ENCODE measurements around the gene NLRC5.

GRCh38 chr16:57031156-57031555, 41.8 kb downstream of the NLRC5 start:
- TF ChIP-seq CTCF (IDR thresholded peaks at IDR 0.05; ENCODE audit: insufficient read depth, low read depth, low read length): no peak
- no peak for TF ChIP-seq EZH2 (IDR thresholded peaks at IDR 0.05; ENCODE audit: insufficient read depth, low read length)
